CD4-positive, alpha-beta T cell treated with Interleukin-15 for 4 hours (primary cell): ENCODE data around the gene IDH2.
"Not testable (repeated sequence)": the region's sequence is repeated elsewhere in the genome, so short reads cannot be mapped to it uniquely, and the experiment has no call there.

ENCODE experiments used
- DNase-seq: peaks from one replicate; pipeline ENCODE4 v3.0.0-alpha.2; 2020; ENCODE audit warnings: low spot score

The IDH2 gene

DNA sequence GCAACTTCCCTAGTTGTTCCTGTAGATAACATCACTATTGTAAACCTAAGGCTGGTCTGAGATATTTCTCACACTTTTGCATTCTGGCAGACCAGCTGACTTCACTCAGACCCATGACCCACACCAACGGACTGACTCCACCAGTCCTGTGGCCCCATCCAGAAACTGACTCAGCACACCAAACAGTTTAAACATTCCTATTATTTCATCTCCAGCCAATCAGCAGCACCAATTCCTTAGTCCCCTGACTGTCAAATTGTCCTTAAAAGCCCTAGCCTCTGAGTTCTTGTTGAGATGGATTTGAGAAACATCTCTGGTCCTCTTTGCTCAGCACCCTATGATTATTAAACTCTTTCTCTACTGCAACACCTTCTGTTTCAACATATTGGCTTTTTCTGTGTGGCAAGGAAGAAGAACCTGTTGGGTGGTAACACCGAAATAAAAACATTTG is 12.2 kb upstream of the IDH2 start:
- DNase-seq, result no peak

DNA sequence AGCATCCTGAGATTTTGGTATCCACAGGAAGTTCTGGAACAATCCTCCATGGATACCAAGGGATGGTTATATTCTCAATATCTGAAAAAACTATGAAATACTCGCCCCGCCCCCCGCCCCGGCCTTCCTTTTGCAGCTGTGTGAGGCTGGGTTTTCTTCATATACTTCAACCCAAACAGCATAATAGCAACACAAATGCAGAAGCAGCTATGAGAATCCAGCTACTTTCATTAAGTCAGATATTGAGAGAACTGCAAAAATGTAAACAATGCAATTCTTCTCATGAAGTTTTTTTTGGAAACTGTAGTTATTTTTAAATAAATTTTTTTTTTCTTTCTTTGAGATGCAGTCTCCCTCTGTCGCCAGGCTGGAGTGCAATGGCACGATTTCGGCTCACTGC is 10.9 kb upstream of the IDH2 start:
- no peak for DNase-seq

DNA sequence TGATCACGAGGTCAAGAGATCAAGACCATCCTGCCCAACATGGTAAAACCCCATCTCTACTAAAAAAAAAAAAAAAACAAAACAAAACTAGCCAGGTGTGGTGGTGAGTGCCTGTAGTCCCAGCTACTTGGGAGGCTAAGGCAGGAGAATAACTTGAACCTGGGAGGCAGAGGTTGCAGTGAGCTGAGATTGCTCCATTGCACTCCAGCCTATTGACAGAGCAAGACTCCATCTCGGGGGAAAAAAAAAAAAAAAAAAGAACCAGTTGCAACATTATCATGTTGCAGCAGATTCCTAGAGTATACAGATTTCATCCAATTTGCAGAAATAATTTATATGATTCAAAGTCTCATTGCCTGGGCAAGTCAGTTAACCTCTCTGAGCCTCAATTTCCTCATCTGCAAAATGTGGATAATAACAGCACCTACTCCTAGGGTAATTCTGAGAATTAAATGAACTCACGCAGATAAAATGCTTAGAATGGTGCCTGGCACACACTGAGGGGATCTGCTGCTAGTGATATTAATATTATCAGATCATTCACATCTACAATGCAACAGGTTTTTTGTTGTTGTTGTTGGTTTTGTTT is 7.0 kb upstream of the IDH2 start:
- DNase-seq, result not testable (repeated sequence)

DNA sequence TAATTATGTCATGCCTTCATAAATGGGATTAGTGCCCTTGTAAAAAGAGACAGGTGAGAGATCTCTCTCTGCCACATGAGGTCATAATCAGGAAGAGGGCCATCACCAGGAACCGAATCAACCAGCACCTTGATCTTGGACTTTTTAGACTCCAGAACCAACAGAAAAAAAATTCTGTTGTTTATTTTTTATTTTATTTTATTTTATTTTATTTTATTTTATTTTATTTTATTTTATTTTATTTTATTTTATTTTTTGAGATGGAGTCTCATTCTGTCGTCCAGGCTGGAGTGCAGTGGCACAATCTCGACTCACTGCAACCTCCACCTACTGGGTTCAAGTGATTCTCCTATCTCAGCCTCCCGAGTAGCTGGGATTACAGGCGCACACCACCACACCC is 5.8 kb upstream of the IDH2 start:
- DNase-seq, result not testable (repeated sequence)

DNA sequence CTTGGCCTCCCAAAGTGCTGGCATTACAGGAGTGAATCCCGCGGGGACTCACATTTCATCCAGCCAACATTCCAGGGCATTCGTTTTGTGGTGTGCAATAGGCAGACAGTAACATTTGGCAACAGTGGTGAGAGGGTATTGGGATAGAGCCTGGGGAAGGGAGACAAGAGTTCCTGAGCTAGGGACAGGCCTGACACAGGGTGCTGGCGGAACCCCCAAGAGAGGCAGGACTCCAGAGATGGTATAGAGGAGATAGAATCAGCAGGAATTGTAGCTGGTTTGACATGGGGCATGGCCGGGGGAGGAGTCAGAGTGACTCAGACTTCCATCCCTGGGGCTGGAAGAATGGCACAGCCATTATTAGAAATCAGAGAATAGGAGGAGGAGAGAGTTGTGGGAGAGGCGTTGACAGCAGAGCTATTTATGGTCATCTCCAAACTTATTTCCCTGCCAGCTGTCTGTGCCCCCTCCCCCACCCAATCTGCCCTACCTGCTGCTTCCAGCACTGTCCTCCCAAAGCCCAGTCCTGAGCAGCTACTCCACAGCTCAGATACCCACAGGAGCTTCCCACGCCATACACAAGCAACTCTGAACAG is 4.4 kb upstream of the IDH2 start:
- no peak for DNase-seq

DNA sequence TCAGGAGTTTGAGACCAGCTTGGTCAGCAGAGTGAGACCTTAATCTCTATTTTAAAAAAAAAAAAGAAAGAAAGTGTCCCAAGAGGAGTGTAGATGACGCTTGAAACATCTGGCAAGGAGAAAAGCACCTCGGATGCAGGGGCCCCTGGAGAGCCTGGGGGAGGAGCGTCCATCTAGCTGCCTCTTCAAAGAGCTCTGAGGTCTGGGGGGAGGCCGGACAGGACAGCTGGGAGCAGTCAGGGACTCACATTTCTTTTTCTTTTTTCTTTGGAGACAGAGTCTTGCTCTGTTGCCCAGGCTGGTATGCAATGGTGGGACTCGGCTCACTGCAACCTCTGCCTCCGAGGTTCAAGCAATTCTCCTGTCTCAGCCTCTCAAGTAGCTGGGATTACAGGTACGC is 3.3 kb upstream of the IDH2 start:
- no peak for DNase-seq

DNA sequence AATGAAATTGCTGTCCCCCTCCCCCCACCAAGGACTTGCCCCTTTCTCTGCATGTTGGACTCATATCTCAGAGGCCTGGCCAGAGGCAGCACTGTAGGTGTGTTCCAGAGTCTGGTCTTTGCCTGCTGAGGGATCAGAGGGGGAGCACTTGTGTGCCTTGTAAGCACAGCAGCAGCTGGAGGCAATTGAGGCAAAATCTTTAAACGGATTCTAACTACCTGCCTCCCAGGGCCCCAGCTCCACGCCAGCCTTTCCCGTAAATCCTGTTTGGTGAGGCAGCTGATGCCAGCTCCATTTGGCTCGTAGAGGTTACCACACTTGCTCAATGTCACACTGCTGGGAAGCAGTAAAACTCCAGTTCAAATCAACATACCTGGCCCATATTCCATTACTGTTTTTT is 2.3 kb upstream of the IDH2 start:
- no peak for DNase-seq

DNA sequence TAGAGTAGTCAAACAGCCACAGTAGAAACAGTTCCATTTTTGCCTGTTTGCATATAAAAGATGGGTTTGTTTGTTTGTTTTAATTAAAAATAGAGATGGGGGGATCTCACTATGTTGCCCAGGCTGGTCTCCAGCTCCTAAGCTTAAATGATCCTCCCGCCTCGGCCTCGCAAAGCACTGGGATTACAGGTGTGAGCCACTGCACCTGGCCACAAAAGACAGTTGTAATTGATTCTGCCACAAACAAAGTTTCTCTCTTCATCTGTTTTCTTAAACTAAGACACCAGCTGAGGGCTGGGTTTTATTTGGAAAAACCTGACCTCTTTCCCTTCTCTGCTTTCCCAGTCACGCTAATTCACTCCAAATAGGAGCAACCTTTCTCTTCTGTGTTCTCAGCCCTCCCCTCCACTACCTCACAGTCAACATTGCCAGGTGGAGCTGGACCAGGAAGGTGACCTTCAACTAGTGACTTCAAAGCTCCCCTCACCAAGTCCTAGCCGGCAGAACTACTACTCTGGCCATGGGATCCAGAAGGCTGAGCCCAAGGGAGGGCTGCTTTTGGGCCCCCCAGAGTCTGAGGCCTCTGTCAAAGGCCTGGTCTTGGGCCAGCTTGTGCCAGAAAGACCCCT is 1.5 kb upstream of the IDH2 start:
- no peak for DNase-seq

DNA sequence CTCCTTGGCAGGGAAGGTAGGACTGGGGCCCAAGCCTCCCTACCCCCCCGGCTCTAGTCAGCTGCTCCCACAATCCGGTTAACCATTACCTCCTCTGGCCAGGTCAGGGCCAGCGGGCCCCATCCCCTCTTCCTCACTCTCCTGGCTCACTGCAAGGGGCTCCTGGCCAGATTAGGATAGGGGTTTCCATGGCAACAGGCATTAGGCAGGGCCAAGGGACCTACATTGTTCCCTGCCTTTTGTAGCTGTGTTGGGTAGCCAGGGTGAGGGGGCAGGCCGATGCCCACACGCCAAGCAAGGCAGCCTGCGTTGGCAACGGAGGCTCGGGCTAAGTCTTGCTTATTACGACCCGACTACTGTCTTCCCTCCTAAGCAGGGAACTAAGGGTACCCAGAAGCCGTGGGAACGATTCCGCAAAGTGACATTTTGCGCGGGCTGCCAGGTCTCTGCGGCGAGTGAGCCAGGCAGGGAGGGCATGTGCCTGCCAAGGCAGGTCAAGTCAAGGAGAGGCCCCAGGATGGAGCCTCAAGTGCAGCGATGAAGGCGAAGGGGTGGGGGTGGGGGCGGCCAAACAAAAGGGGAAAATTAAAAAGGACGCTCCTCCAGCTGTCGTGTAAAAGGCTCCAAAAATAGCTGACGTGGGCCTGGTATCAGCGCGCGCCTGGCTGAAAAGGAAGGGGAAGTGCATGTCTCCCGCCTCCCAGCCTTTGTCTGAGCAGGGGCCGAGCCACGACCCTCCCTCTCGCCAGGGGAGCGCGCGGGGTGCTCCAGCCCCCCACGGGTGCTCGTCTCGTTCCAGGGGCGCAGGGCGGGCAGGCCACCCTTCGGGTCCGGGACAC is 919 bp downstream of the IDH2 start:
- DNase-seq, result peak; percentile 18

DNA sequence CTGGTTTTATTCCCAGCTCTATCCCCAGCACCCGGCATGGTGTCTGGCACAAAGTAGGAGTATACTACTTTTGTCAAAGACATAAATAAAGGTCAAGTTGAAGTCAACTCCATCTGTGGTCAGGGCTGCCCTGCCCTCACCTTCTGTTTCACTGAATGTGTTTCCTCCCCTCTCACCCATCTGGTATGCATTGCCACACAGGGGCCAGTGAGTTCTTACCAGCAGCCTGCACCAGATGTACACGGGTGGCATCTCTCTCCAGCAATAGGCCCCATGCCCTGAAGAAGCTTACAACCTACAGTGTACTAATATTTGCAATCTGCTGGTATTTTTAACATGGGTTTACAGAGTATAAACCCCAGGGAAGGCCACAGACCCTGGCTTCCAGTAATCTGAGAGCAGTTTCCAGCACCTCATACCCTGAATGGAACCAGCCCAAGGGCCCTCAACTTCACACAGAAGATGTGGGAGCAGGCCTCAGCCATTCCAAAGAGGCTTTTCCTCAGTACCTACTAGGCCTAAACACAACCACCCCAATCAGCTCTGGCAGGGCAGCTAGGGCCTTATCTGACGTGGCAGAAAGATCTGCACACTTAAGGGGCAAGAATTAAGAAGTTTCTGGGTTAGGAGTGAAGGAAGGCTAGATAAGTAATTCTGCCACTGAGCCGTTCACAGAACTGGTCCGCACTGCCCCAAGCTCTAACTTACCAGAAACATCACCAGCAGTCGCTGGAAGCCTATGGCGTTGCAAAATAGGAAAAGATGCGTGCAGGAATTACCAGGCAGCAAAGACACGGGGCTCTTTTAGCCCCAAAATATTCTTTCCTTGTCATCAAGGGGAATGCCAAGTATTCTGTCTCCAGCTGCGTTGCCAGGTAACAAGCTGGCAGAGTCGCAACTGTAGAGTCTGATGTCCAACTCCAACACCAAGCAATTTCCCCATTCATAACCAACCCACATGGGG is 2.1 kb downstream of the IDH2 start:
- DNase-seq, result peak; percentile 12

DNA sequence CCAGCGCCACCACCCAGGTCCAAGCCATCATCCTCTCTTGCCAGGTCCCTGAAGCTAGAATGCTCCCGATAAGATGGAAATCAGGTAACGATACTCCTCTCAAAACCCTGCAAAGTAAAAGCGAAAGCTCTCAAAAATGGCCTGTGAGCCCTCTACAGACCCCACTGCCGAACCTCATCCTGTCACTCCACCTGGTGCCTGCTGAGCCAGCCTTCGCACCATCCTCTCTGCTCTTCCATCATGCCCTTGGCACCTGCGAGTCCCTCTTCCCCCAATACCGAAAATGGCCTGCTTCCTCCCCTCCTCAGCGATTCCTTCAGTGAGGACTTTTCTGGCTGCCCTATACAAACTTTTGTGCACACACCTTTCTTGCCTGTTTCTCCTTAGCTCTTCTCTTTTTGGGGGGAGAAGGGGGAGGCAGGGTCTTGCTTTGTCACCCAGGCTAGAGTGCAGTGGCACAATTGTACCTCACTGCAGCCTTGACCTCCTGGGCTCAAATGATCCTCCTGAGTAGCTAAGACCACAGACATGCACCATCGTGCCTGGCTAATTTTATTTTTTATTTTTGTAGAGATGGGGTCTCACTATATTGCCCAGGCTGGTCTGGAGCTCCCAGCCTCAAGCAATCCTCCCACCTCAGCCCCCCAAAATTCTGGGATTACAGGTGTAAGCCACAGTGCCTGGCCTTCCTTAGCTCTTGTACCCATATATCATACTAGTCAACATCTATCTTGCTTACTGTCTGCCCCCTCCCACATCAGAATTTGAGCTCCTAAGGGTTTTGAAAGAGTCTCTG is 3.0 kb downstream of the IDH2 start:
- DNase-seq, result peak; percentile 41

DNA sequence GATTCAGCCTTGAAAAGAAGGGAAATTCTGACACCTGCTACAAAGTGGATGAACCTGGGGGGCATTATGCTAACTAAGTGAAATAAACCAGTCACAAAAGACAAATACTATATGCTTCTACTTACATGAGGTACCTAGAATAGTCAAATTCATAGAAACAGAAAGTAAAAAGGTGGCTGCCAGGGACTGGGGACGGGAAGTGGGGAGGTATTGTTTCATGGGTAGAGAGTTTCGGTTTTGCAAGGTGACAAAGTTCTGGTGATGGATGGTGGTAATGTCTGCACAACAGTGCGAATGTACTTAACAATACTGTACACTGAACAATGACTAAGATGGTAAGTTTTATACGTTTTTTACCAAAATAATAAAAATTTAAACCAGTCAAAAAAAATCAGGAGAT is 4.8 kb downstream of the IDH2 start:
- peak; percentile 81 for DNase-seq

DNA sequence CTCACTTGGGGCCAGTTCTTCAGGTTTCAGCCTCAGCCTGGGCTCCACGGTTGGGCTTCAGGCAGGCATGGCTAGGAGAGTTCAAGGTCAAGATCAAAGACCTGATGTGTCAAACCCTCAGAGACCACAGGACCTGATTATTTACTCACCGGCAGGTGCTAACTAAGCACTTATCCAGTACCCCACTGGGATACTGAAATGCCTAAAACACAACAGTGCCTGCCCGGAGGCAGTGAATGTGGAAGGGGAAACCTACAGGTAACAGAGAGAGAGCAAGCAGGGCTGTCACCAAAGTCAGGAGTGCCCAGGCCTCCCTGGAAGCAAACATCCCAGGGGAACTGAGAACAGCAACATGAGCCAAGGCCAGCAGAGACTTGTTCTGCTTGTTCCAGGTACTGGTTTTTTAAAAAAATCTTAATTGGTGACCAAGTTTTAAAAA is 6.7 kb downstream of the IDH2 start:
- DNase-seq, result peak; percentile 45

DNA sequence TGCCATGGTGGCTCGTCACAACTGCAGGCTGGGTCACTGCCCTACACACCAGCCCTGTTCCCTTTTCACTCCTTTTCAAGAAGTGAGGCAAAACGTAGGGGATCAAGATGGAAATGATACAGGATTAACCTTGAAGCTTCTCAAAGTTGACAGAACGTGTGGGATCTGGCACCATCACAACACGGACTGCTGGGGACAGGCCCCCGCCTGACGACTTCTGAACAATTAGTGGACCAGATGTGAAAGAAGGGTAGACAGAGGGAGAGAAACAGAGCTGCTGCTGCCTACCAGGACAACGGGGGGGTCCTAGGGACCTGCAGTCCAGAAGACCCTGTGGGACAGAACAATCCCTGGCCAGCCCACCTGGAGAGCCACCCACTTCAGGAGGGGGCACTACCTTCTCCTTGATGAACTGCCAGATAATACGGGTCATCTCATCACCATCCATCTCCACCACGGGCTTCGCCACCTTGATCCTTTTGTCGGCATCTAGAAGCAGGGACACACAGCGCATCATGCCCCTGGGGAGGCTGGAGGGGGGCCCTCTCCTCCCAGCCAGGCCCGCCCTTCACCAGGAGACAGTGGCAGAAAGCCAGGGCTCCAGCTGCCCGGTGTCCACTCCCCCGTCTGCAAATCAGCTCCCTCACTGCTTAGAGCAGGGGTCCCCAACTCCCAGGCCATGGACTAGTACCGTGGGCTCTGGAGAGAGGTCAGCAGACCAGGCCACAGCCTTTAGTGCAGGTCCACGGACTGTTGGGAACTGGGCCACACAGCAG is 10.9 kb downstream of the IDH2 start:
- no peak for DNase-seq

DNA sequence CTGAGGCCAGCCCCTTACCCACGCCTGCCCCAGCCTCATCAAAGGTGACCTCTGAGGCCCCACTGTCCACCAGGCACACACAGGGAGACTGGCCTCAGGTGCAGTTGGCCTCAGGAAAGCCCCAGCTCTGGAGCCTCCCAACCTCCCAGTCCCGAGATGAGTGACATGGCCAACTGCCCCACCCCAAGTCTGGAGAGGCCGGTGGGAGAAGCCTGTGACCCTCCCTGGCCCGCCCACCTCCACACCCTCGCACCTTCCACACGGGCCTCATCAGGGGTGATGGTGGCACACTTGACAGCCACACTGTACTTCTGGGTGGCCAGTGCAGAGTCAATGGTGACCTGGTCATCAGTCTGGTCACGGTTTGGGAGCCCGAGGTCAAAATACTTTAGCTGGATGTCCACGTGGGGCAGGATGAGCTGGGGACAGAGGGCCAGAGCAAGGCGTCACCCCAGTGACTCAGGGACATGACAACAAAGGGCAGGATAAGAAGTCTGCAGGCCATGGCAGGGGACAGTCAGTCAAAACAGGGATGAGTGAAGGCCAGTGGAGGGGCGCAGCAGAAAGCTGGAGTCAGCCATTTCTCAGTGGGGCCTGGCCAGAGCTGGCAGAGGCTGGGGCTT is 11.9 kb downstream of the IDH2 start:
- DNase-seq, result no peak

DNA sequence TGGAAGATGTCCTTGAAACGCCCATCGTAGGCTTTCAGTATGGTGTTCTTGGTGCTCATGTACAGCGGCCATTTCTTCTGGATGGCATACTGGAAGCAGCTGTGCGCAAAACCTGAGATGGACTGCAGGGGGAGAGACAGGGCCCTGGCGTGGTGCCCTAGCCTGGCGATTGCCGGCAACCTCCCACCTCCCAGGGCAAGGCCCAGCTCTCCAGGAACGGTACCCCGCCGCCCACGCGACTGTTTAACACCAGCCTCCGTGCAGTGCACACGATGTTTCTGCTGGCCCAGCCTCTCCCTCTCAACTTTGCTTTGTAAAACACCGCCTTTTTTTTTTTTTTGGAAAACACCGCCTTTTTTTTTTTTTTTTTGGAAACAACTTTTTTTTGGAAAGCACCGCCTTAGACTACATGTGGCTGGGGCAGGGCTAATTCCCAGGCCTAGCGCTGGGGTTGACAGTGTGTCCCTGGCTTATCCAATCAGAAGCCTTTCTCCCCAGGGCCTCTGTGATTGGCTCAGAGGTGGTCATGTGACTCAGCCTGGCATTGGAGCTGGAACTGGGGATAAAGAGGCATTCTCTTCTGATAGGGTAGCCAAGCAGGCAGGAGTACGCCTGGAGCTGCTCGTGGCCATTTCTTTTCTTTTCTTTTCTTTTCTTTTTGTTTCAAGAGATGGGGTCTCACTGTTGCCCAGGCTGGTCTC is 14.7 kb downstream of the IDH2 start:
- DNase-seq, result no peak

DNA sequence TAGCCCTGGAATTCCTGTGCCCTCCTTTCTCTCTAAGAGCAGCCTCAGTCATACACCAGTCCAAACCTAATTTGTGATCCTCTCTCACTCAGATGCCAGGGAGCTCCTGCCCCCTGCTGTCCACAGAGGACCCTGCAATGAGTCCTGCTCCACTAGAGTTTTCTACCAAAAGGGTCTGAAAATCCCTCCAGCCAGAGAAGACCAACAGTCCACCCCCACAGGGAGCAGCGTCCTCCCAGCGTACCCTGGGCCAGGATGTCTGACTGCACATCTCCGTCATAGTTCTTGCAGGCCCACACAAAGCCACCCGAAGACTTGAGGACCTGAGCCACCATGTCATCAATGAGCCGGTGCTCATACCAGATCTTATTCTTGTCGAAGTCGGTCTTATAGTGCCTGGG is 15.4 kb downstream of the IDH2 start:
- peak; percentile 56 for DNase-seq

DNA sequence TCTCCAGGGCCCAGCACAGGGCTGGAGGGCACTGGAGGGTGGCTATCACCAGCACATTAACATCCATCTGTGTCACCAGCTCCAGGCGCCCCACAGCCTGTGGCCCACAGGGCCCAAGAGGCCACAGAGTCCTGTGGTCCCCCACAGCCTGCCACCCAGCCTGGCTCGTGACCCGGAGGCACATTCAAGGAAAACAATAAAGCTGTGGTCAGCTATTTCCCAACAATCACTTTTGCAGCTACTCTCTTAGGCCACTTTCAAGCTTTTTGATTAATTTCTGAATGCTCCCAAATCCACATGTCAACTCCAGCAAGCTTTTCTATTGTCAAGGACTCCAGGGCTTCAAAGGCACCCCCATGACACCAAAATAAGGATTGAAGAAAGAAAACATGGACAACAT is 16.7 kb downstream of the IDH2 start:
- no peak for DNase-seq

DNA sequence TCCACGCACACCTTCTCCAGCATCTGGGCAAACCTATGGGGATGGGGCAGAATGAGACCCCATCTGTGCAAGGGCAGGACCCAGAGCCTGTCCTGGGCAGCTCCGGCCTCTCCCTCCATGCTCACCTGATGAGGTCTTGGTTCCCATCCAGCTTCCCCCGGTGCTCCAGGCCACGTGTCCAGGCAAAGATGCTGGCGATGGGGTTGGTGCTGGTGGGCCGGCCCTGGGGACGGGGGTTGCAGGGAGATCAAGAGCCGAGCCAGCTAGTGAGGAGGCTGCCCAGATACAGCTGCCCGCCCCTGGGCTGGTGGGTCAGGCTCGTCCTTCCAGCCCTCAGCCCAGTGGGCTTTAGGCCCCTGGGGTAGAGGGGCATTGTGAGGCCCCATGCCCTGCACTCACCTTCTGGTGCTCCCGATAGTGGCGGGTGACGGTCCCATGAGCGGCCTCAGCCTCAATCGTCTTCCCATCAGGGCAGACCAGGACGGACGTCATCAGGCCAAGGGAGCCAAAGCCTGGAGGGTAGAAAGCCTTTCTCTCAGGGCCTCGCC is 17.3 kb downstream of the IDH2 start:
- DNase-seq, result no peak
